SK-N-SH treated with all-trans-retinoic acid at 6 μM for 48 hours (cell line): Measurements from ENCODE around the gene AKAP6.

ENCODE experiments used
- ATAC-seq: fragments of 200-7000 bp; cut with Tn5 transposase; 3 replicates; pipeline ENCODE4 v1.9.1; 2020; ENCODE audit warnings: mild to moderate bottlenecking, moderate library complexity
- ARNTL ChIP-seq: fragments of 450-650 bp; formaldehyde crosslinking; IDR thresholded peaks from 2 replicates; pipeline ENCODE4 v1.5.0; 2020; ENCODE audit warnings: low read depth, mild to moderate bottlenecking, moderate library complexity, borderline replicate concordance
- BACH2 ChIP-seq: fragments of 250-450 bp; sonication (Bioruptor Pico); IDR thresholded peaks from 2 replicates; pipeline ENCODE4 v1.9.0; 2021; ENCODE audit warnings: mild to moderate bottlenecking, borderline replicate concordance
- CSDC2 ChIP-seq: fragments of 250-450 bp; sonication (Bioruptor Pico); IDR thresholded peaks from 2 replicates; pipeline ENCODE4 v1.5.0; 2020; ENCODE audit warnings: mild to moderate bottlenecking, moderate library complexity
- ESRRG ChIP-seq: fragments of 250-450 bp; sonication (Bioruptor Pico); IDR thresholded peaks from 2 replicates; pipeline ENCODE4 v1.6.1; 2021; ENCODE audit warnings: mild to moderate bottlenecking
- GLIS3 ChIP-seq: fragments of 250-450 bp; sonication (Bioruptor Pico); IDR thresholded peaks from 2 replicates; pipeline ENCODE4 v1.5.0; 2020; ENCODE audit warnings: mild to moderate bottlenecking, moderate library complexity
- ISL1 ChIP-seq: fragments of 250-450 bp; sonication (Bioruptor Pico); IDR thresholded peaks from 2 replicates; pipeline ENCODE4 v2.1.2; 2022; ENCODE audit warnings: mild to moderate bottlenecking, moderate library complexity
- OSR1 ChIP-seq: fragments of 250-450 bp; sonication (Bioruptor Pico); IDR thresholded peaks from 2 replicates; pipeline ENCODE4 v1.8.0; 2022; ENCODE audit warnings: moderate library complexity, mild to moderate bottlenecking, inconsistent platforms
- POU6F1 ChIP-seq: fragments of 250-450 bp; sonication (Bioruptor Pico); IDR thresholded peaks from 2 replicates; pipeline ENCODE4 v1.8.0; 2021; ENCODE audit warnings: low read depth, mild to moderate bottlenecking, moderate library complexity, borderline replicate concordance
- PPARA ChIP-seq: fragments of 250-450 bp; sonication (Bioruptor Pico); IDR thresholded peaks from 2 replicates; pipeline ENCODE4 v1.5.0; 2020; ENCODE audit warnings: mild to moderate bottlenecking, borderline replicate concordance
- RARB ChIP-seq: fragments of 250-450 bp; sonication (Bioruptor Pico); IDR thresholded peaks from 2 replicates; pipeline ENCODE4 v1.8.0; 2021; ENCODE audit warnings: mild to moderate bottlenecking, moderate library complexity
- SNAI2 ChIP-seq: fragments of 250-450 bp; sonication (Bioruptor Pico); IDR thresholded peaks from 2 replicates; pipeline ENCODE4 v1.5.0; 2020; ENCODE audit warnings: mild to moderate bottlenecking, moderate library complexity
- TCF4 ChIP-seq: fragments of 250-450 bp; sonication (Bioruptor Pico); IDR thresholded peaks from 2 replicates; pipeline ENCODE4 v1.8.0; 2021; ENCODE audit warnings: mild to moderate bottlenecking, moderate library complexity, borderline replicate concordance
- TOX ChIP-seq: fragments of 250-450 bp; sonication (Bioruptor Pico); IDR thresholded peaks from 2 replicates; pipeline ENCODE4 v1.8.0; 2021; ENCODE audit warnings: mild to moderate bottlenecking, moderate library complexity, borderline replicate concordance
- TSHZ2 ChIP-seq: fragments of 250-450 bp; sonication (Bioruptor Pico); IDR thresholded peaks from 2 replicates; pipeline ENCODE4 v1.5.0; 2020; ENCODE audit warnings: mild to moderate bottlenecking, moderate library complexity
- ZC3H10 ChIP-seq: fragments of 250-450 bp; sonication (Bioruptor Pico); IDR thresholded peaks from 2 replicates; pipeline ENCODE4 v1.5.1; 2021; ENCODE audit warnings: mild to moderate bottlenecking, moderate library complexity
- ZFP3 ChIP-seq: fragments of 250-450 bp; sonication (Bioruptor Pico); IDR thresholded peaks from 2 replicates; pipeline ENCODE4 v1.5.0; 2020; ENCODE audit warnings: mild to moderate bottlenecking, moderate library complexity
- ZFP30 ChIP-seq: fragments of 450-650 bp; formaldehyde crosslinking; IDR thresholded peaks from 2 replicates; pipeline ENCODE4 v1.5.0; 2022; ENCODE audit warnings: mild to moderate bottlenecking, moderate library complexity
- ZNF565 ChIP-seq: fragments of 450-650 bp; formaldehyde crosslinking; conservative IDR thresholded peaks from 2 replicates; pipeline ENCODE4 v1.5.0; 2020; ENCODE audit warnings: low read depth, mild to moderate bottlenecking, moderate library complexity
- ZNF70 ChIP-seq: fragments of 450-650 bp; formaldehyde crosslinking; IDR thresholded peaks from 2 replicates; pipeline ENCODE4 v1.5.0; 2020; ENCODE audit warnings: mild to moderate bottlenecking, moderate library complexity
- ZNF8 ChIP-seq: fragments of 450-650 bp; formaldehyde crosslinking; IDR thresholded peaks from 2 replicates; pipeline ENCODE4 v1.5.0; 2020; ENCODE audit warnings: mild to moderate bottlenecking, moderate library complexity
- TF ChIP-seq, protein P1 (sequence below): fragments of 250-450 bp; sonication (Bioruptor Pico); IDR thresholded peaks from 2 replicates; pipeline ENCODE4 v1.5.1; 2021; ENCODE audit warnings: mild to moderate bottlenecking, moderate library complexity
- TF ChIP-seq, protein P2 (sequence below): fragments of 250-450 bp; sonication (Bioruptor Pico); IDR thresholded peaks from 2 replicates; pipeline ENCODE4 v1.8.0; 2020; ENCODE audit warnings: mild to moderate bottlenecking, moderate library complexity, borderline replicate concordance
- TF ChIP-seq, protein P3 (sequence below): fragments of 250-450 bp; sonication (Bioruptor Pico); IDR thresholded peaks from 2 replicates; pipeline ENCODE4 v1.5.1; 2020; ENCODE audit warnings: low read depth, mild to moderate bottlenecking, moderate library complexity

The AKAP6 gene

DNA sequence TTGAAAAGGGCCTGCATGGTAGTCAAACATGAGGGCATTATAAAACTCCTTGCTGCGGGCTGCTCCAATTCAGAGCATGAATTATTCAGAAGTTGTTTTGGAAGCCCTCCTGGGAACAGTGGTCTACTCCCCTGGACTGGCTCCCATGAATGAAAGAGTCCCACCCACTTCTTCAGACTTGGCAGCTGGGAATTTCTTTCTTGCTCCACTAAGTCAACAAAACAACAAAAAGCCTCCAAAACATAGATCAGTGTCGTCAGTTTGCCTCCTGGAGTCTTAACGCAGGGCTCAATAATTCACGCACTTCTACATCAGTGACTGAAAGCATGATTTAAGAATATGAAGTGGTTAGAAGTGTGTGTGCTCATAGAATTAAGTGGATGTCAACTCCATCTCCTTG, 37.9 kb downstream of the AKAP6 start:
- TF ChIP-seq ZFP3 (no peak), TOX (CRISPR knock-in tag) (no peak), ESRRG (no peak), ZFP30 (CRISPR knock-in tag) (no peak), ARNTL (no peak), SNAI2 (CRISPR knock-in tag) (no peak), GLIS3 (CRISPR knock-in tag) (no peak), RARB (no peak), ZC3H10 (CRISPR knock-in tag) (no peak), ZNF565 (CRISPR knock-in tag) (no peak), PPARA (no peak), ZNF8 (no peak), TSHZ2 (CRISPR knock-in tag) (no peak), CSDC2 (CRISPR knock-in tag) (no peak), ISL1 (CRISPR knock-in tag) (no peak), TCF4 (CRISPR knock-in tag) (no peak), ZNF70 (no peak)
- TF ChIP-seq, protein P1, sequence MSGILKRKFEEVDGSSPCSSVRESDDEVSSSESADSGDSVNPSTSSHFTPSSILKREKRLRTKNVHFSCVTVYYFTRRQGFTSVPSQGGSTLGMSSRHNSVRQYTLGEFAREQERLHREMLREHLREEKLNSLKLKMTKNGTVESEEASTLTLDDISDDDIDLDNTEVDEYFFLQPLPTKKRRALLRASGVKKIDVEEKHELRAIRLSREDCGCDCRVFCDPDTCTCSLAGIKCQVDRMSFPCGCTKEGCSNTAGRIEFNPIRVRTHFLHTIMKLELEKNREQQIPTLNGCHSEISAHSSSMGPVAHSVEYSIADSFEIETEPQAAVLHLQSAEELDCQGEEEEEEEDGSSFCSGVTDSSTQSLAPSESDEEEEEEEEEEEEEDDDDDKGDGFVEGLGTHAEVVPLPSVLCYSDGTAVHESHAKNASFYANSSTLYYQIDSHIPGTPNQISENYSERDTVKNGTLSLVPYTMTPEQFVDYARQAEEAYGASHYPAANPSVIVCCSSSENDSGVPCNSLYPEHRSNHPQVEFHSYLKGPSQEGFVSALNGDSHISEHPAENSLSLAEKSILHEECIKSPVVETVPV, result no peak
- ATAC-seq, result no peak

- no peak for ATAC-seq
- TF ChIP-seq POU6F1 (no peak), ARNTL (no peak), ZC3H10 (CRISPR knock-in tag) (no peak), TCF4 (CRISPR knock-in tag) (no peak), SNAI2 (CRISPR knock-in tag) (no peak), PPARA (no peak), BACH2 (no peak), ZNF70 (no peak), ZFP3 (no peak)
- TF ChIP-seq, protein P2, sequence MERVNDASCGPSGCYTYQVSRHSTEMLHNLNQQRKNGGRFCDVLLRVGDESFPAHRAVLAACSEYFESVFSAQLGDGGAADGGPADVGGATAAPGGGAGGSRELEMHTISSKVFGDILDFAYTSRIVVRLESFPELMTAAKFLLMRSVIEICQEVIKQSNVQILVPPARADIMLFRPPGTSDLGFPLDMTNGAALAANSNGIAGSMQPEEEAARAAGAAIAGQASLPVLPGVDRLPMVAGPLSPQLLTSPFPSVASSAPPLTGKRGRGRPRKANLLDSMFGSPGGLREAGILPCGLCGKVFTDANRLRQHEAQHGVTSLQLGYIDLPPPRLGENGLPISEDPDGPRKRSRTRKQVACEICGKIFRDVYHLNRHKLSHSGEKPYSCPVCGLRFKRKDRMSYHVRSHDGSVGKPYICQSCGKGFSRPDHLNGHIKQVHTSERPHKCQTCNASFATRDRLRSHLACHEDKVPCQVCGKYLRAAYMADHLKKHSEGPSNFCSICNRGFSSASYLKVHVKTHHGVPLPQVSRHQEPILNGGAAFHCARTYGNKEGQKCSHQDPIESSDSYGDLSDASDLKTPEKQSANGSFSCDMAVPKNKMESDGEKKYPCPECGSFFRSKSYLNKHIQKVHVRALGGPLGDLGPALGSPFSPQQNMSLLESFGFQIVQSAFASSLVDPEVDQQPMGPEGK (CRISPR knock-in tag), result no peak
Observed at GRCh38 chr14:32367516-32367915, 38.4 kb downstream of the AKAP6 start.

DNA sequence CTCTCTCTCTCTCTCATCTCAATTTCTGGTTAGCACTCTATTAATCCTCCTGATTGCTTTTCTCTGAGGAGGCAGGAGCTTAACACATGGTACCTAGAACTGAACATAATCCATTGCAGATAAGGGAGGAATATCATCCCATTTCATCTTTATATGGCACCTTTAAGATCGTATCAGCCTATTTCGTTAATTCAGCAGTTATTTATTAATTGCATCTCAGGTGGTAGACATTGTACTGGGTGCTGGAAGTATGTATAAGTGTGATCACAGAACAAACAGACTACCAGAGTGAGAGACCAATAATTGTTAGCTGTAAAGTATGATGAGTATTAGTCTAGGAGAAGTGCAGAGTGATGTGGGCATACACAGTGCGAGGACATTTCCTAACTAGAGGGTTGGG, 39.0 kb downstream of the AKAP6 start:
- no peak for TF ChIP-seq PPARA
- TF ChIP-seq TOX (CRISPR knock-in tag), result no peak
- TF ChIP-seq TCF4 (CRISPR knock-in tag), result no peak
- no peak for TF ChIP-seq BACH2
- no peak for TF ChIP-seq ZFP3
- TF ChIP-seq, protein P3, sequence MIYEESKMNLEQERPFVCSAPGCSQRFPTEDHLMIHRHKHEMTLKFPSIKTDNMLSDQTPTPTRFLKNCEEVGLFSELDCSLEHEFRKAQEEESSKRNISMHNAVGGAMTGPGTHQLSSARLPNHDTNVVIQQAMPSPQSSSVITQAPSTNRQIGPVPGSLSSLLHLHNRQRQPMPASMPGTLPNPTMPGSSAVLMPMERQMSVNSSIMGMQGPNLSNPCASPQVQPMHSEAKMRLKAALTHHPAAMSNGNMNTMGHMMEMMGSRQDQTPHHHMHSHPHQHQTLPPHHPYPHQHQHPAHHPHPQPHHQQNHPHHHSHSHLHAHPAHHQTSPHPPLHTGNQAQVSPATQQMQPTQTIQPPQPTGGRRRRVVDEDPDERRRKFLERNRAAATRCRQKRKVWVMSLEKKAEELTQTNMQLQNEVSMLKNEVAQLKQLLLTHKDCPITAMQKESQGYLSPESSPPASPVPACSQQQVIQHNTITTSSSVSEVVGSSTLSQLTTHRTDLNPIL (CRISPR knock-in tag), result no peak
- TF ChIP-seq, protein P2 (CRISPR knock-in tag), result no peak
- TF ChIP-seq ESRRG, result no peak
- TF ChIP-seq POU6F1, result no peak
- no peak for TF ChIP-seq OSR1 (CRISPR knock-in tag)
- TF ChIP-seq GLIS3 (CRISPR knock-in tag), result no peak
- no peak for ATAC-seq
